IPS DF 19.7 (cell line): ENCODE data around the gene MYLIP.

Source experiments
- DNase-seq: peaks from one replicate; pipeline ENCODE4 v3.0.0-alpha.2; 2013; ENCODE audit warnings: low read depth, low spot score

MYLIP gene

GRCh38 chr6:16106991-16107787 lies 21.7 kb upstream of the MYLIP start:
- no peak for DNase-seq

- DNase-seq, result no peak
These were observed 20.5 kb upstream of the MYLIP start for GRCh38 chr6:16108419-16108818.

GRCh38 chr6:16108921-16109658 lies 19.8 kb upstream of the MYLIP start:
- DNase-seq, result no peak

GRCh38 chr6:16109659-16110305 lies 19.1 kb upstream of the MYLIP start:
- DNase-seq, result no peak

- DNase-seq, result no peak
These were observed 10.1 kb upstream of the MYLIP start for GRCh38 chr6:16118825-16119224.

GRCh38 chr6:16121339-16121738 lies 7.5 kb upstream of the MYLIP start:
- no peak for DNase-seq

GRCh38 chr6:16122197-16122596 lies 6.7 kb upstream of the MYLIP start:
- DNase-seq, result no peak

- no peak for DNase-seq
These were observed 4.4 kb upstream of the MYLIP start for GRCh38 chr6:16124198-16125180.

GRCh38 chr6:16126056-16126455 lies 2.8 kb upstream of the MYLIP start:
- no peak for DNase-seq

- DNase-seq, result no peak
These were observed 2.0 kb upstream of the MYLIP start for GRCh38 chr6:16126861-16127260.

GRCh38 chr6:16127471-16127870 lies 1.4 kb upstream of the MYLIP start:
- DNase-seq, result no peak

GRCh38 chr6:16129623-16130401 lies 926 bp downstream of the MYLIP start:
- DNase-seq, result no peak

GRCh38 chr6:16130437-16130891 lies 1.6 kb downstream of the MYLIP start:
- DNase-seq, result no peak

GRCh38 chr6:16130932-16131387 lies 2.1 kb downstream of the MYLIP start:
- DNase-seq, result peak; percentile 25

- DNase-seq, result no peak
These were observed 4.0 kb downstream of the MYLIP start for GRCh38 chr6:16132909-16133308.

GRCh38 chr6:16134430-16134829 lies 5.5 kb downstream of the MYLIP start:
- DNase-seq, result no peak

- DNase-seq, result no peak
These were observed 6.2 kb downstream of the MYLIP start for GRCh38 chr6:16135066-16135465.

GRCh38 chr6:16136091-16136490 lies 7.2 kb downstream of the MYLIP start:
- DNase-seq, result no peak

- DNase-seq, result no peak
These were observed 8.0 kb downstream of the MYLIP start for GRCh38 chr6:16136621-16137450.

GRCh38 chr6:16137451-16137801 lies 8.5 kb downstream of the MYLIP start:
- no peak for DNase-seq
